Measurements from ENCODE around the gene LRRC4C.

Gene LRRC4C

GRCh38 chr11:41146326-41146725, 313.1 kb downstream of the LRRC4C start:
- no peak for DNase-seq (ENCODE audit: low read depth)
- no peak for TF ChIP-seq CTCF (conservative IDR thresholded peaks at IDR 0.05; ENCODE audit: low read length)
- H3K4me3 ChIP-seq (ENCODE audit: low read length), result no peak overlapping the region

GRCh38 chr11:41145420-41145819, 314.0 kb downstream of the LRRC4C start:
- no peak for TF ChIP-seq CTCF (conservative IDR thresholded peaks at IDR 0.05; ENCODE audit: low read length)
- no peak for DNase-seq (ENCODE audit: low read depth)
- no peak overlapping the region for H3K4me3 ChIP-seq (ENCODE audit: low read length)

GRCh38 chr11:41134971-41135370, 324.5 kb downstream of the LRRC4C start:
- no peak for TF ChIP-seq CTCF (conservative IDR thresholded peaks at IDR 0.05; ENCODE audit: low read length)
- no peak for DNase-seq (ENCODE audit: low read depth)

DNA sequence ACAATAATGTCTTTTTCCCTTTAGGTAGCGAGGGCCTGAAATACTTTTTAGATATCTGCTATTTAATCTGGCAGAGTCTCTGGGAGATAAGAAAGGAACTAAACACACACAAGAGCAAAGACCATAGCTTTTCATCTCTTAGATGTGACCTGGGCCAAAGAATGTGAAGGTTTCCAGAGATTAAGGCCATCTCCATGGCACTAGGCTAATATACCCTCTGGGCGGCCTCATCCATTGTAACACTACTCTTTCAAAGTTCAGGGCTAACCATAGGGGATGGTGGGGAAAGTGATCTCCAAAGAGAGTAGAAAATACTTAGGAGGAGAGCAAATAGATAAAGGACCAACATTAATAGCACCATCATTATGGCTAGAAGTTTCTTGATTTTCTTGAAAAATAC, 326.4 kb downstream of the LRRC4C start:
- no peak overlapping the region for H3K4me3 ChIP-seq (ENCODE audit: low read length)
- no peak for TF ChIP-seq CTCF (conservative IDR thresholded peaks at IDR 0.05; ENCODE audit: low read length)
- no peak for DNase-seq (ENCODE audit: low read depth)

More at GRCh38 chr11:41134971-41135370, 324.5 kb downstream of the LRRC4C start:
- no peak overlapping the region for H3K4me3 ChIP-seq (ENCODE audit: low read length)

DNA sequence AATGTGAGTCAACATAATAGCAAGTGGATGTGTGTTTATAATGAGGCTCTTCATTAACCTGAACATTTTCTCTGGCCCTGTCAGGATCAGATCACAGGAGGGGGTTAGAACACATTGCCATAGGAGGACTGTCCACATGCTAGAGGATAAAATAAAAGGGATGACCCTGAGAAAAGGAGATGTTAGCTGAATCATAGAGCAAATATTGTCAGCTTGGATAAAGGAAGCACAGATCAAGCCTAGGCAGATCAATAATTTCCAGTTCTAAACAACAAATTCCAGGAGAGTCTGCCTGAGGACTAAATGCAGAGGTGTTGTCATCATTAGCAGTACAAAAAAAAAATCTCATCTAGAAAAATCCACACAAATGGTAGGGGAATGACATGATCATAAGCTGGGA, 337.9 kb downstream of the LRRC4C start:
- no peak for DNase-seq (ENCODE audit: low read depth)
- H3K4me3 ChIP-seq (ENCODE audit: low read length), result no peak overlapping the region
- TF ChIP-seq CTCF (conservative IDR thresholded peaks at IDR 0.05; ENCODE audit: low read length), result no peak

DNA sequence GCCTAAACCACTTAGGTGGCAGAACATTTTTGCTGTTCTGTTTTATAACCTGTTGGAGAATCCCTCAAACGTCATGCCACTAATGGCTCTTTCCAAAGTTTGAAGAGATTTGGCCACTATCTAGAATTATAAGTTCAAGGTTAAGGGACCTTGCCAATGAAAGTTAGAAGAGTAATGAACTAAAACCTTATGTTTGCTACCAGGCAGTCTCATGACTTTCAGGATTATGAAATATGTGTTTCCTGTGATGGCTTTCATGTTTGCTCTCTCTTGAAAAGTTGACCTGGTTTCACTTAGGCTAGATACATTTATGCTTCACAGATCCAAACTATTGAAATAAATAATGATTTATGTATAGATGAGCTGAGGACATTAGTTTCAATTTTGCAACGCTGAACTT, 340.0 kb downstream of the LRRC4C start:
- H3K4me3 ChIP-seq (ENCODE audit: low read length), result no peak overlapping the region
- DNase-seq (ENCODE audit: low read depth), result no peak
- TF ChIP-seq CTCF (conservative IDR thresholded peaks at IDR 0.05; ENCODE audit: low read length), result no peak

DNA sequence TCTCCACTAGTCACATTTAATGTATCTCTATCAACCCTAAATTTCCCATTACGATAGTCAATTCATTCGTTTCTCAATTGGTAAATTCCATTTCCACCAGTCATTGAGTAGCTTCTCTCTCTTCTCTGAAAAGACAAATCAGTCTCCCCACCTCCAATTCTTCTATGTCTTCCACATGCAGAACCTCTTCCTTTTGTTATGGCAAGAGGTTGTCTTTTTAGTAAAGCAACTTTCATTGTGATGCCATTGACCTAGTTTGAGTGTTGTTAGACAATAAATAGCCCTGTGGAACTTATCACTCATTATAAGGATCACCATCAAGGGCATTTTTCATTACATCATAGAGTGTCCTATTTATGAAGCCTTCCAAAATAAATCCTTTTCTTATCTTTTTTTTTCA, 340.9 kb downstream of the LRRC4C start:
- no peak overlapping the region for H3K4me3 ChIP-seq (ENCODE audit: low read length)
- no peak for DNase-seq (ENCODE audit: low read depth)
- no peak for TF ChIP-seq CTCF (conservative IDR thresholded peaks at IDR 0.05; ENCODE audit: low read length)

Data from AG10803 (cell line).